GM15510 (cell line): ENCODE measurements around the gene RENBP.
A peak's percentile ranks its signal among the peaks of the same experiment; 100 is the strongest.

Experiments
- POLR2A ChIP-seq: IDR thresholded peaks from 3 replicates; pipeline ENCODE4 v1.6.1; 2011; ENCODE audit warnings: borderline replicate concordance; ENCODE audit not compliant: insufficient read length; ENCODE audit errors: extremely low read depth

Gene RENBP

GRCh38 chrX:153925387-153925738, 19.1 kb downstream of the RENBP start:
- peak; percentile 94 for TF ChIP-seq POLR2A

- TF ChIP-seq POLR2A = no peak
Measured at GRCh38 chrX:153924149-153924861, 20.1 kb downstream of the RENBP start.

GRCh38 chrX:153922932-153923857, 21.2 kb downstream of the RENBP start:
- no peak for TF ChIP-seq POLR2A

DNA sequence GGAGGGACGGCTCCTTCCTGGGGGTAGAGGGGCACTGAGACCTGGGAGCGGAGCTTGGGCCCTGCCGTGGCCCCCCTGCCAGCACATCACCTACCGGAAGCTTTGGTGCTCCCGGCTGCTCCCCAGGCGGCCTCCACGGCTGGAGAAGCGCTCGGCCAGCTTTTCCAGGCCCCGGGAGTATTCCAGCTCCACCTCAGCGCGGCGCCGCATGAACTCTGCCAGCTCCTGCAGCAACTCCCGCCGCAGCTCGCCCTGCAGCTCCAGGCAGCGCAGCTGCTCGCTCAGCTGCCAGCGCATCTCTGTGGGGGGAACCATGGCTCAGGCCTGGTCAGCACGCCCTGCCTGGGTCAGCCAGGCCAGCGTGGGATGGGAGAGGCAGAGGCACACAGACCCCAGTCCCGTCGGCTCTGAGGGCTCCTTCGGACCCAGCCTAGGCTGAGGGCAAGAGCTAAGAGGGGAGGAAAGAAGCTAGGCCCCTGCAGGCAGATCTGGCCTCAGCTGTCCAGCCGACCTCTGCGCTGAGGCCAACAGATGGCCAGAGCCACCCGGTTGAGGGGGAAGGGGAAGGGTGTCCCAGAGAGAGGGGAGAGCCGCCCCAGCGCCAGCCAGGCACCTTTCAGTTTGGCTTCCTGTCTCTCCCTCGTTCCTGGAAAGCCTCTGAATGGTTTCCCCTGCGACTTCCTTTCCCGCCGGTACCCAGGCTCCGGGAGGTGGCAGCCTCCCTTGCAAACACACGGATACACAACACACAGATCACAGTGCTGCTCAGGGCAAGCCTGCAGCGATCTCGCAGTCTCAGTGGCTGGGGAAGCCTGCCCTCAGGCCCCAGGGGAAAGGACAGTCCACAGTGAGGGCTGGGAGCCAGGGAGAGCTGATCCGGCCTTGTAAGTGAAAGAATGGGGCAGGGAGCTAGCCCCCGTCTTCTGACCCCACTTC, 22.7 kb downstream of the RENBP start:
- TF ChIP-seq POLR2A = no peak

- TF ChIP-seq POLR2A = no peak
Measured at GRCh38 chrX:153921070-153921469, 23.4 kb downstream of the RENBP start.

DNA sequence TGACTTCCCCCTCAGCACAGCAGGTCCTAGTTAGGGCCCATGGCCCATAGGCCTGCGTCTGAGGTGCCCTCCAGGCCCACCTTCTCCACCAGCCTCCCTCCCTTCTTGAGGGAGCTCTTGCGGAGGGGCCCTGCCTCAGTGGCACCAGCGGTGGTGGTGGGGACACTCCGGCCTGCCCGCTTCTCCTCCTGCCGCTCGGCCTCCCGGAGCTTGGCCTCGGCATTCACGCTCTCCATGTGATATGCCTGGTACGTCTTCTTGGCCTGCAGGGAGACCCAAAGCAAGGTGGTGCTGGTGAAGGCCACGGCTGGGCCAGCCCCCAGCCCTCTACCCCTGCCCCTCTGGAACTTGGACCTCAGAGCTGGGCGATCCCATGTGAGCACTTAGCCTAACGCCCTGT, 23.9 kb downstream of the RENBP start:
- no peak for TF ChIP-seq POLR2A

DNA sequence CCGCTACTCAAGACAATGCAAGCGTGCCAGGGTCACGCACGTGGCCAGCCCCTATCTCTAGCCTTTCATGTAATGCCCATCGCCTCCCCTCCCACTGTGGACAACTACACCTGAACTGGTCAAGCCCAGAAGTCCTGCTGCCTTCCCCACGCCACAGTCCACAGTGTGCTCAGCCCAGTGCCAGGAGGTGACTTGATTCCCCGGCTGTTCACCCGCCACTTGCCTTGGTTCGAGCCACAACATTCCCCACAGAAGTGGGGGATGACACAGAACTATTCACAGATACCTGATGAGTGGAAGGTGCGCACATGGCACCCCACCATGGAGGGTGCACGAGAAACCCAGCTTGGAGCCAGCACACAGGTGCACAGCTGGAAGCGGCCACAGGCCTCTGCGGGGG, 25.2 kb downstream of the RENBP start:
- TF ChIP-seq POLR2A = no peak

GRCh38 chrX:153917869-153918268, 26.6 kb downstream of the RENBP start:
- TF ChIP-seq POLR2A = no peak

DNA sequence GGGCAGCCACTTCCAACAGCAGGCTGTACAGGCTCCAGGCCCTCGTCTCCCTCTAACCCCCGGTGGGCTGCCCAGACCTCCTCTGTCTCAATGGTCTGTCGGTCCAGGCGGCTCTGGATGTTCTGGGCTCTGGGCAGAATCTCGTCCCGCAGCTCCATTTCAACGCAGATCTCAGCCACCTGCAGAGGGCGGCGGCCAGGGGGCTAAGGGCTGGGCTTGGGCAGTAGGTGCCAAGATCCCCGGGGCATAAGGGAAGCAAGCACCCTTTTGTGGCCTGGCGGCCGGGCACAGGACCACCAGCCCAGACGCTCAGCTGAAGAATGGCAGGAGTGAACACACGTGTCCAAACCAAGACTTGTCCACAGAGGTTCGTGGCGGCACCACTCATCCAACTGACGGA, 30.7 kb downstream of the RENBP start:
- TF ChIP-seq POLR2A = no peak

- TF ChIP-seq POLR2A = no peak
Measured at GRCh38 chrX:153913211-153913610, 31.2 kb downstream of the RENBP start.

GRCh38 chrX:153911798-153912197, 32.6 kb downstream of the RENBP start:
- no peak for TF ChIP-seq POLR2A

DNA sequence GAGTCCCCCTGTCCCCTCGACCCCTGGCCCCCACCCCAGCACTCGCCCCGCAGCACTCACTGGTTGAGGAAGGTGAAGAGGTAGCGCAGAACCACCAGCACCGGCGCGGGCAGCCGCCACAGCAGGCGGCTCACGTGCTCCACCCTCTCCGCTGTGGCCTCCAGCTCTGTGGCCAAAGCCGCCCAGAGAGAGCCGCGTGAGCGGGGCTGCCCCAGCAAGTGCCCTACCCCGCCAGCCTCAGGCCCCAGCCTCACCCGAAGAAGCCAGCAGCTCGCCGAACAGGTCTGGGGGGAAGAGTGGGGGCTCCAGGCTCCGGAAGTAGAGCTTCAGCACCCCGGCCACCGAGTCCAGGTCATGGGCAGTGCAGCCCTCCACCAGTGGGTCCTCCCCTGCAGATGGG, 34.0 kb downstream of the RENBP start:
- TF ChIP-seq POLR2A = no peak

DNA sequence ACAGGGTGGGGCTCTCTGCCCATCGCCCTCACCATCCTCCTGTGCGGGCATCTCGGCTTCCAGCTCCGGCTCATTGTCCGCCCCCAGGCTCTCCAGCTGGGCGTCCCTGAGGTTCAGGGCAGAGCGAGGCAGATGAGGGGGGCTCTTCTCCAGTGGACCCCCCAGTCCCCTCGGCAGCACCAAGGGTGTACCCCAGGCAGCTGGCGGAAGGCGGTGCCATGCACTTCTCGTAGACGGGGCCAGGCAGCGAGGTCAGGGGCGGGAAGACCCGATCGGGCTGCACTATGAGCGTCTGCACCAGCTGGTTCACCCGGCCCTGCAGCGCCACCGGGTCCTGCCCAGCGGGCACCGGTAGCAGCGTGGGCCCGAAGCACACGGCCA, 34.5 kb downstream of the RENBP start:
- no peak for TF ChIP-seq POLR2A

GRCh38 chrX:153909024-153909979, 35.1 kb downstream of the RENBP start:
- no peak for TF ChIP-seq POLR2A

DNA sequence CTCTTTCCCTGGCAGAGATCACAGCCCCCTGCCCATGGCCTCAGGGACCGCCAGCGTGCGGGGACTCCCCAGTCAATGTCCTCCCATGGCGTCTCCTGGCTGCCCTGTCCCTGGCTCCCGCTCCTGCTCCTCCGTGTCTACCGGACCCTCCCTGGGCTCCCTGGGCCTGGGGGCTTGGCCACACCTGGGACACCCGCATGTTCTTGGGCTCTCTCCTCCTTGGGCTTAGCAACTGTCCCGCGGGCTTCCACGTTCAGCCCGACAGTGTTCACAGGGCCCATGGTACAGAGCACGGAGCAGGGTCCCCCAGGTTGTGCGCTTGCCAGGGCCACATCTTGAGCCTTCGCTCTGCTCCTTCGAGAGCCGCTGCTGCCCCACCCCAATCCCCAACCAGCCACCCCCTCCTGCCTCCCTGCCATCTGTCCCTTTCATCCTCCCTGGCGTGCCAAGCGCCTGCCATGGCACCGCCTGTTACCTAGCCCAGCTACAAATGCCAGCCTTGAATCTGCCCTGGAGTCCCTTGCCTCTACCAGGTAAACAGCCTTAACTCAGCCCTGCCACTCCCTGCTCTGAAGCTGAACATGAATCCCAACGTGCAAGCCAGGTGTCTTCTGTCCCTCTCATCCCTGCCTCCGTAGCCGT, 36.1 kb downstream of the RENBP start:
- TF ChIP-seq POLR2A = no peak
